Dermis microvascular lymphatic vessel endothelial cell (primary cell): ENCODE measurements around the gene IL18R1. TPM values are rescaled to one million over a fixed set of nuclear protein-coding genes. Genes with fewer than 3 reads are reported as not detected.
"Not testable (repeated sequence)": the region's sequence is repeated elsewhere in the genome, so short reads cannot be mapped to it uniquely, and the experiment has no call there.

Experiments
- DNase-seq, 2 donors: peaks; one replicate each; pipeline versions ENCODE4 v3.0.0 to v3.0.0-alpha.2; 2010; ENCODE audit warnings: low read depth in 2 of 2
- total RNA-seq: library from RNA; depleted of rRNA; stranded (reverse); fragments of >200 nt; gene quantifications from 2 replicates; pipeline ENCODE4 v1.2.1, GENCODE V29; 2014

The IL18R1 gene
- 0.25 and 0.51 TPM in 2 replicates for total RNA-seq

GRCh38 chr2:102355526-102356380 is at the start of gene IL18R1:
IL18R1 (plus strand) TSS chr2:102355796; CDS start chr2:102362661, 6,865 bp downstream.
- peak in 1 of 2 donors; percentile 59 for DNase-seq

GRCh38 chr2:102306125-102306524 is 49.5 kb upstream of the IL18R1 start:
- no peak for DNase-seq

- no peak for DNase-seq
Measured at GRCh38 chr2:102310964-102311640, 44.5 kb upstream of the IL18R1 start, which contains the start of gene IL1RL1. IL1RL1 (plus strand) TSS chr2:102311563; CDS start chr2:102338265, 26,702 bp downstream.

- peak in 1 of 2 donors; percentile 35 for DNase-seq
Measured at GRCh38 chr2:102313025-102313424, 42.6 kb upstream of the IL18R1 start.

- DNase-seq, result no peak
Measured at GRCh38 chr2:102313471-102313870, 42.1 kb upstream of the IL18R1 start.

- DNase-seq, result no peak
Measured at GRCh38 chr2:102313950-102314349, 41.6 kb upstream of the IL18R1 start.

GRCh38 chr2:102315921-102316320 is 39.7 kb upstream of the IL18R1 start:
- DNase-seq, result peak in 1 of 2 donors; percentile 33

- peak in 1 of 2 donors; percentile 7 for DNase-seq
Measured at GRCh38 chr2:102317715-102318114, 37.9 kb upstream of the IL18R1 start.

- no peak for DNase-seq
Measured at GRCh38 chr2:102318437-102318836, 37.2 kb upstream of the IL18R1 start.

- DNase-seq, result no peak
Measured at GRCh38 chr2:102321941-102322719, 33.5 kb upstream of the IL18R1 start.

- not testable (repeated sequence) for DNase-seq
Measured at GRCh38 chr2:102324914-102325313, 30.7 kb upstream of the IL18R1 start.

- no peak for DNase-seq
Measured at GRCh38 chr2:102331311-102331980, 24.1 kb upstream of the IL18R1 start.

- DNase-seq, result no peak
Measured at GRCh38 chr2:102334486-102334885, 21.1 kb upstream of the IL18R1 start.

GRCh38 chr2:102335871-102336366 is 19.7 kb upstream of the IL18R1 start:
- DNase-seq, result no peak

GRCh38 chr2:102336502-102336945 is 19.1 kb upstream of the IL18R1 start:
- no peak for DNase-seq

GRCh38 chr2:102337012-102337411 is 18.6 kb upstream of the IL18R1 start:
- DNase-seq, result no peak

- no peak for DNase-seq
Measured at GRCh38 chr2:102337481-102338386, 17.9 kb upstream of the IL18R1 start.

GRCh38 chr2:102340778-102341177 is 14.8 kb upstream of the IL18R1 start:
- no peak for DNase-seq

- no peak for DNase-seq
Measured at GRCh38 chr2:102342888-102343287, 12.7 kb upstream of the IL18R1 start.

- DNase-seq, result no peak
Measured at GRCh38 chr2:102344397-102344796, 11.2 kb upstream of the IL18R1 start.
